K562 treated with DMSO at 1 percent for 12 hours (cell line): ENCODE data around the gene ENGASE. TPM values are rescaled to one million over a fixed set of nuclear protein-coding genes. Genes with fewer than 3 reads are reported as not detected.

ENCODE experiments used
- total RNA-seq: library from RNA; unstranded; fragments of 300-600 nt; gene quantifications from 2 replicates; pipeline ENCODE4 v1.2.3, GENCODE V29; 2022; ENCODE audit not compliant: insufficient read depth

The ENGASE gene, protein sequence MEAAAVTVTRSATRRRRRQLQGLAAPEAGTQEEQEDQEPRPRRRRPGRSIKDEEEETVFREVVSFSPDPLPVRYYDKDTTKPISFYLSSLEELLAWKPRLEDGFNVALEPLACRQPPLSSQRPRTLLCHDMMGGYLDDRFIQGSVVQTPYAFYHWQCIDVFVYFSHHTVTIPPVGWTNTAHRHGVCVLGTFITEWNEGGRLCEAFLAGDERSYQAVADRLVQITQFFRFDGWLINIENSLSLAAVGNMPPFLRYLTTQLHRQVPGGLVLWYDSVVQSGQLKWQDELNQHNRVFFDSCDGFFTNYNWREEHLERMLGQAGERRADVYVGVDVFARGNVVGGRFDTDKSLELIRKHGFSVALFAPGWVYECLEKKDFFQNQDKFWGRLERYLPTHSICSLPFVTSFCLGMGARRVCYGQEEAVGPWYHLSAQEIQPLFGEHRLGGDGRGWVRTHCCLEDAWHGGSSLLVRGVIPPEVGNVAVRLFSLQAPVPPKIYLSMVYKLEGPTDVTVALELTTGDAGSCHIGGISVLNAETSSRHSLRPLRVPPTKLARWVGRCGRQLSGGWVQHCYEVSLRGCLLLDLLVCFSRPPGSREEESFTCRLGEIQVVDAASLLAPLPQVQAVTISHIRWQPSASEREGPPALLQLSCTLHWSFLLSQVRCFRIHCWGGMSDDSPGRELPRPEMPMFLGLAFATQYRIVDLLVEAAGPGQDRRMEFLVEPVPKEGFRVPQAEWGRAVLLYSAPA
- total RNA-seq = 8.4 and 19.3 TPM in 2 replicates

GRCh38 chr17:79074649-79075445 lies at the start of gene ENGASE:
Gene ENGASE (plus strand): TSS chr17:79074824. CDS start chr17:79074945, 121 bp downstream.

Other genes starting within 250 kb of the ENGASE start
- 15.4 and 23.1 TPM in 2 replicates for gene USP36, start 234.0 kb upstream of the ENGASE start, total RNA-seq
- not detected in 2 replicates for gene CEP295NL, start 171.6 kb upstream of the ENGASE start, total RNA-seq
- gene TIMP2, start 149.4 kb upstream of the ENGASE start, total RNA-seq = not detected in 2 replicates
- 65.3 and 75.1 TPM in 2 replicates for gene LGALS3BP, start 94.9 kb upstream of the ENGASE start, total RNA-seq
- 40.4 and 72.2 TPM in 2 replicates for gene CANT1, start 65.1 kb upstream of the ENGASE start, total RNA-seq
- gene C1QTNF1, start 50.7 kb upstream of the ENGASE start, total RNA-seq = not detected in 2 replicates